Mesenteric fat pad (tissue), 1 donor: ENCODE data around the gene MARK4. TPM values are rescaled to one million over a fixed set of nuclear protein-coding genes. Genes with fewer than 3 reads are reported as not detected.

Source experiments
- DNase-seq: peaks from one replicate; pipeline ENCODE4 v3.0.0-alpha.2; 2020; ENCODE audit warnings: low spot score
- total RNA-seq: library from RNA; stranded (reverse); fragmentation: NEBNext Ultra II Directional; extraction: Animal tissue kit (Norgen Biotek cat#: 25700); gene quantifications from one replicate; pipeline ENCODE4 v1.2.1, GENCODE V29; 2021
- donor health status: DM: yes; HTN: yes; CAD: no.

Gene MARK4
- total RNA-seq, 1 donor from 2014 or later = 25.9 TPM

- no peak for DNase-seq
These were observed 20.1 kb downstream of the MARK4 start for GRCh38 chr19:45271098-45271734.

GRCh38 chr19:45271735-45272108 lies 20.7 kb downstream of the MARK4 start:
- no peak for DNase-seq

- DNase-seq = no peak
These were observed 22.4 kb downstream of the MARK4 start for GRCh38 chr19:45273521-45273855.

GRCh38 chr19:45275370-45275971 lies 24.4 kb downstream of the MARK4 start:
- DNase-seq = no peak

DNA sequence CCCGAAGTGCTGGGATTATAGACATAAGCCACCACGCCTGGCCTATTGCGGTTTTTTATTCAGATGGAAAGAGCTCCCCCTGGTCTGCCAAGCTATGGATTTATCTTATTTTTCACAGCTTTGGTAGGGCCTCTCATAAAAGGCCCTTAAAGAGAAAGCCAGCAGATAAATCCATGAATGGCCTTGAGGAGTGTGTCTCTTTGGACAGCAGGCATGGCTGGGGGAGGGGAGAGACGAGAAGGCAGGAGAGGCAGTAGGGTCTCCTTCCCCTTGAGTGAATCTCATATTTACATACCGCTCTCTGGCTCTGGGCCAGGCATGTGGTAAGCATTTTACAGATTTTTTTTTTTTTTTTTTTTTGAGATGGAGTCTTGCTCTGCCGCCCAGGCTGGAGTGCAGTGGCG lies 25.2 kb downstream of the MARK4 start:
- no peak for DNase-seq

- no peak for DNase-seq
These were observed 27.0 kb downstream of the MARK4 start for GRCh38 chr19:45278087-45278486.

- no peak for DNase-seq
These were observed 28.6 kb downstream of the MARK4 start for GRCh38 chr19:45279587-45280192.

DNA sequence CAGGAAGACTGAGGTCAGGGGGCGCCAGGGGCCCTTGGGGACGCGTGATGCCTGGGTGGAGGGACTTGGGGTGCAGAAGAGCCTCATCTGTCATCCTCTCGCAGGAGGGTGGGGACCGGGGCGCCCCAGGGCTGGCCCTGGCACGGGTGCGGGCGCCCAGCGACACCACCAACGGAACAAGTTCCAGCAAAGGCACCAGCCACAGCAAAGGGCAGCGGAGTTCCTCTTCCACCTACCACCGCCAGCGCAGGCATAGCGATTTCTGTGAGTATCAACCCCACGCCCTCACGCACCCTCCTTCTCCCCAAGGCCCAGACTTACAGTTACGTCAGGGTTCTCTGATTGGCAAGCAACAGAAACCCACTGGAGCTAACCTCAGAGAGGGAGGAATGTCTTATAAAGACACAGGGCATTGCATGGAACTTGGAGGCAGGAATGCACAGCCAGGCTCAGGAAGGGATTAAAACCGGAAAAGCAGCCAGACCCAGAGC lies 29.4 kb downstream of the MARK4 start:
- no peak for DNase-seq

DNA sequence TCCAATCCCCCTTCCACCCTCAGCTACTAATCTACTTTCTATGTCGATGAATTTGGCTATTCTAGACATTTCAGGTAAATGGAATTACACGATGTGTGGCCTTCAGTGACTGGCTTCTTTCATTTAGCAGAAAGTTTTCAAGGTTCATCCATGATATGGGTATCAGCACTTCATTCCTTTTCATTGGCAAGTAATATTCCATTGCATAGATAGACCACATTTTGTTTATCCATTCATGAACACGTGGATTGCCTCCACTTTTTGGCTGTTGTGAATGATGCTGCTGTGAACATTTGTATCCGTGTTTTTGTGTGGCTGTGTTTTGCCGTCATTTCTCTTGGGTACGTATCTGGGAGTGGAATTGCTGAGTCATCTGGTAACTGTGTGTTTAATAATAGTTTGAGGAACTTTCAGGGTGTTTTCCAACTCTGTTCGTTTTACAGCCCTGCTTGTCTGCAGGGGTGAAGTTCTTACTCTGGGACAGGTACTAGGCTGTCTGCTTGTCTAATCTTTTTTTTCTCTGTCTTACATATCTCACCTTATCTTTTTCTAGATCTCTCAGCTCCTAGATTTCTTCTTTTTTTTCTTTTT lies 32.5 kb downstream of the MARK4 start:
- no peak for DNase-seq

- DNase-seq = no peak
These were observed 39.4 kb downstream of the MARK4 start for GRCh38 chr19:45290381-45290931.

GRCh38 chr19:45291834-45292233 lies 40.8 kb downstream of the MARK4 start:
- no peak for DNase-seq

GRCh38 chr19:45293682-45294081 lies 42.6 kb downstream of the MARK4 start:
- no peak for DNase-seq

GRCh38 chr19:45294291-45295029 lies 43.4 kb downstream of the MARK4 start:
- DNase-seq = no peak

GRCh38 chr19:45295873-45296272 lies 44.8 kb downstream of the MARK4 start:
- no peak for DNase-seq

GRCh38 chr19:45296355-45296754 lies 45.3 kb downstream of the MARK4 start:
- DNase-seq = no peak

GRCh38 chr19:45297674-45298073 lies 46.6 kb downstream of the MARK4 start:
- no peak for DNase-seq

GRCh38 chr19:45298264-45298663 lies 47.2 kb downstream of the MARK4 start:
- no peak for DNase-seq

DNA sequence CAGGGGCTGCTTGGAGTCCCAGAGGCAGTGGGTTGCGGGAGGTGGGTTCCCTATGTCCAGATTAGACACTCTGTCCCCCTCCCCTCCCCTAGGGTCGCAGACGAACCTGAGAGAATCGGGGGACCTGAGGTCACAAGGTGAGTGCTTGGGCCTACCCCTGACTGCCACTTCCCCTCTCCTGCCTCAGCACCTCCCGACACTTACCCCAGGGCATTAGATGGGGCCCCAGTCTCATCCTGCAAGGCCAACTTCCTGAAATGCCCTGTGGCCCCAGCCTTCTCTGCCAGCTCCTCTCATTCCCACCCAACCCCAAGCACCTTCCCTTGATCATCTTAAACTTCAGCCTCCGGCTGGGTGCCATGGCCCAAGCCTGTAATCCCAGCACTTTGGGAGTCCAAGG lies 48.6 kb downstream of the MARK4 start:
- DNase-seq = no peak

GRCh38 chr19:45302416-45302815 lies 51.3 kb downstream of the MARK4 start:
- no peak for DNase-seq

GRCh38 chr19:45303269-45304060 lies 52.4 kb downstream of the MARK4 start:
- DNase-seq = no peak
